Activated T-cell treated with anti-CD3 and anti-CD28 coated beads for 48 hours (primary cell): ENCODE measurements around the gene FMN1.

Experiments
- DNase-seq: peaks from one replicate; pipeline ENCODE4 v3.0.0-alpha.2; 2020; ENCODE audit warnings: low read depth

The FMN1 gene

GRCh38 chr15:32823750-32824149, 370.8 kb downstream of the FMN1 start:
- no peak for DNase-seq

DNA sequence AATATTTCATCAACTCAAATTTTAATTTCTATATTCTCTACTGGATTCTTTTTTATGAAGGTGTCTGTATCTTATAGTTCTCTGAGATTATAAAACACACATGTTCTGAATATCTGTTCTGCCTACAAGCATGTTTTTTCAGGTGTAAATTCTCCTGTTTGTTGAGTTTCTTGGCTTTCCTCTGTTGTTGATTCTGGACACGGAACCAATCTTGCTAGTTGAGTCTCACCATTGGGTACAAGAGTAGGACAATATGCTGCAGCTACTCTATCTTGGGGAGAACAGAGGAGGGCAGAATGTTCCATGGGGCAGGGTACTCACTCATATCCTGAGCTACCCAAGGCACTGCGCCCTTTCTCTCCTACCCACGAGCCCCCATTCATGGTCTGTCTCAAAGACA, 371.8 kb downstream of the FMN1 start:
- no peak for DNase-seq

- no peak for DNase-seq
Measured at GRCh38 chr15:32819448-32819847, 375.1 kb downstream of the FMN1 start.

DNA sequence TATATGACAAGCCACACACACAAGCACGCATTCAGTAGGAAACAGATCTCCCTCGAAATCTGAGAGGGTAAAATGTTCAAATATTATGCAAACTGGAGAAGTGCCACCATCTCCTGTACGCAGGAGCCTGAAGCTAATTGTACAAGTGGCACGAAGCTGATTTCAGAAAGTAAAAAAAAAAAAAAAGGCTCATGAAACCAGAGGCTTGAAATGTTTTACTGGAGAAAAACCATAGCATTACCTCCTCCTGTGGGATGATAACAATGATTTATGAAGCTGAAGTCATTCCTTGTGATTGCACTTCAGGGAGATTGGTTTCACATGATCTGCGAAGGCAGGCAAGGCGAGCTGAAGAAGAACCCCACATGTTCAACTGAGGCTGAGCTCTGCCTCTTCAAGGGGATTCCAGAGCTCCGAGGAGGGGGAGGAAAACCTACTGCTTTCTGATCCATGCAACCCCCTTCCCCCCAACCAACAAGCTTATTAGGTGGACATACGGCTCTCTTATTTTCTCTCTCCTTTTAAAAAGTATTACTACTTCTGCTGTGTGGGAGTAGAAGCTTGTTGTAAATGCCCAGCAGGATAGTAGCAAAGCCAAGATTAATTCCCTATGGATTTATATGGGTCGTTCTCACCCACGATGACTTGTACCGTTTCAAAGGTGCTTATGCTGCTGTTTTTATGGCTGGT, 375.6 kb downstream of the FMN1 start:
- DNase-seq = no peak

GRCh38 chr15:32817577-32817976, 376.9 kb downstream of the FMN1 start:
- DNase-seq = no peak

DNA sequence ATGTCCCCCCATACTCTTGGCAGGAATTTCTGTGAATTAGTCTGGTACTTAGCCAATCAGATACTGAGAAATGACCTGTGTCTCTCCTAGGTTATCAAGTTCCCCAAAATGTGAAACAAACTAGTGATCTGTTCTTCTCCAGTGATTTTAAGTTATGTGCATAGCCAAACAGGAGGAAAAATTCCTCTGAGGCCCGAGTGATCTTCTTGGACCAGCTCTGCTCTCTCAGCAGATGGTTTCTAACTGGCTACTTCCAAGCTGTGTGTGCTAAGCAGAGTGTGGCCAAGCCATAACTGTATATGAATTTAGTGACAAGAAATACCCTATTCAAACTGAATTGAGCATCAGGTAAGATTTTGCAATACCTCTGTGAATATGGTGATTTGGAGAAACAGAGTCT, 387.2 kb downstream of the FMN1 start:
- DNase-seq = no peak

DNA sequence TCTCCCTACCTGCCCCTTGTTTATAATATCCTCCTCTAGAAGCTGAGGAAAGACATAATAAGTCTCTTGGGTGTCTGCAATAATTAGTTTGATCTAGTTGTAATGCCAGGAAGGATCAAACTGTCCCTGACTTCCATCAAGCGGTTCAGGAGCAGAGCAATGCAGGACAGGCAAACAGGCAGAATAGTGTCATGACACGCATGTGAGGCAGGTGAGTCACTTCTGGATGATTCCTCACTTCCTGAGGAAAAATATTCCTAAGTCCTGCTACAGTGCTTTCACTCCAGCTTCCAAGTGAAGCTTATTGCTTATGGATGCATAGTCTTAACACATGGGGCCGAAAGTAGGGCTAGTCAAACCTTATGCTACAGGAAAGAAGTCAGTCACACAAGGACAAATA, 390.9 kb downstream of the FMN1 start:
- no peak for DNase-seq

DNA sequence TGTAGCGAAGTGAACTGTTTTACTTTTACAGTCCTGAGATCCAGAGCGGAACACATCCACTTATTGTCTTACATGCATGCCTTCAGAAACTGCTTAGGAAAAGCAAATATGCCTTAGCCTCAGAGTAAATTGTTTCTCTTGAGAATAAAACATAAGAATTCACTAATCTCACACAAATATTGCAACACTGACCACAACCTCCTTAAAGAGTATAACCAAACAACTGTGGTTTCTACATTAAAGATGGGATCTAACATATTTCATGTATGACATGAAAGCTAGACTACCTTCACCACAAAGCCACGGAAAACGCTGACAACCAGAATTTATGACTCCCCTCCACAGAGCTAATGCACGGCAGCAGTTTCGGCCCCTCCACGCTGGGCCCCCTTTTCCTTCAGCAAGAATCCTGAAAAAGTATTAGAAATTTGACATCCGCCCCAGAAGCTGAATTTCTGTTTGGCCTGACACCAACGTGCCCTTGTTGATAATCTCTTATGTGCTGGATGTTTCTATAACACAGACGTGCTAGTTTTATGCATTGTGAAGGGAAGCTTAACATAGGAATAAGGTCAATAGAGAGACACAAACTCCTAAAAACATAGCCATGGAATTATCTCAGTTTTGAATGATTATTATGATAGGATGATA, 392.1 kb downstream of the FMN1 start:
- peak; percentile 5 for DNase-seq

GRCh38 chr15:32799936-32800535, 394.5 kb downstream of the FMN1 start:
- DNase-seq = no peak

DNA sequence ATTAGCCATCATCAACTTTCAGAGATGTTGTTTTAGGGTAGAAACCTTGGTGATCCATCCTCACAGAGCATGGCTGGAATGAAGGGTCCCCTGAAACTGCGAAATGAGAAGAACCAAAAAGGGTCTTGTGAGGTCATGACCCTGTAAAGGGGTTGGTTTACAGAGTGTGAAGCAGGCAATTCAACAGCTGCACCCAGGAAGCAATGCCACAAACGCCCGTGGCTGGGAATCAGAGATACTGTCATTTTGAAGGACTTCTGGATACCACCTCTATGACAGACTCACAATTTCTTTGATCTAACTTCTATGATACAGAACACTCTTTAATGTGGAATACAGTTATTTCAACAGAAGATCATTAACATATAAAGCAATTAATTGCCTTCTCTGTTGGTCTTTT, 397.7 kb downstream of the FMN1 start:
- no peak for DNase-seq

DNA sequence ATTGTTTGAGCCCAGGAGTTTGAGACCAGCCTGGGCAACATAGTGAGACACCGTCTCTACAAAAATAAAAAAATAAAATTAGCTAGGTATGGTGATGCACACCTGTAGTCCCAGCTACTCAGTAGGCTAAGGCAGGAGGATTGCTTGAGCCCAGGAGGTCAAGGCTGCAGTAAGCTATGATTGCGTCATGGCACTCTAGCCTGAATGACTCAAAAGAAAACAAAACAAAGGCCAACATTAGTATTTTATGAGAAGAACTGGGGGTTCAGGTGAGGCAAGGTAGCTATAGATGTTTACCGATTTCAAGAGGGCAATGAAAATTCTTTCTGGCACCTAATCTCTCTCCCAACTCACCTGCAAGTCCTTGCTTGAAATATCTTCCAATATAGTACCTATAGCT, 399.5 kb downstream of the FMN1 start:
- no peak for DNase-seq

DNA sequence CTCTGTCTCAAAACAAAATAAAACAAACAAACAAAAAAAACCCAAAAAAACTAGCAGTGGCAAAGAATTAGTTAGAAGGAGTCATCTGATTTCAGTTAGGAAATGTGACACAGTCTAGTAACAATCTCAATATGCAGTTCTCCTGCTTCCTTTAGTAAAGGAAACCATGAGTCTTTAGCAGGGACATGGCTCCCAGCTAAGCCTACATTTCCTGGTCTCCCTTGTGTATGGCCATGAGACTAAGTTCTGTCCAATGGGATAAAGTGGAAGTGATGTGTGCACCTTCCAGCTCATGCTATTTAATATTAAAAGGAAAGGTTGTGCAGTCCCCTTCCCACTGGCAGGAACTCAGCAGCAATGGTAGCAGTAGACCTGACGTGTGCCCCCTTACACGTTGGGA, 402.1 kb downstream of the FMN1 start:
- no peak for DNase-seq

DNA sequence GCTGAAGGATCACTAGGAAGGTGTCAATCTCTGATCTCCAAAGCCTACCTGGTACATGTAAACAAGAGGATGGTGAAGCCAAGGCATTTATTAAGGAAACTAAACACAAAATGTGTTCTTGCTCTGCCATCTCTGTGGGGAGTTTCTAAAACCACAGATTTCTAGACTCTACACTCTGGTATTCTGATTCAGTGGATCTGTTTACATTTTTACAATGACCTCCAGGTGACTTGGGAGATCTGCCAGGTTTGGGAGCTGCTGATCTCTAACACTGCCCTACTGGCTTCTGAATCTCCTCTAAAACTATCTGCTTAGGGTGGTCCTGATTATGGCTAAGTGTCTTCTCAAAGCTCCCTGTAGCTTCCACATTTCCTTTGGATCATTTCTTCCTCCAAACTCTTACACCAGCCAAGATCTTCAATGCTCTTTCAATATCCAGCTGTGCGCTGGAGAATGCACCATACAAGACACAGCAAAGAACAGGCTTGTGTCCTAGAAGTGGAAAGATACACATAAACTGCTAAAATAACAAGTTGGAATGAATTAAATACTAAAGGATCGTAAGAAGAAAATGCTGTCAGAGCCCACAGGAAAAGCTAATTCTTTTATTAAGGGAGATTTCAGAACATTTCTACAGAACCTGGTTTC, 404.0 kb downstream of the FMN1 start:
- no peak for DNase-seq

- DNase-seq = no peak
Measured at GRCh38 chr15:32787949-32788348, 406.6 kb downstream of the FMN1 start.

DNA sequence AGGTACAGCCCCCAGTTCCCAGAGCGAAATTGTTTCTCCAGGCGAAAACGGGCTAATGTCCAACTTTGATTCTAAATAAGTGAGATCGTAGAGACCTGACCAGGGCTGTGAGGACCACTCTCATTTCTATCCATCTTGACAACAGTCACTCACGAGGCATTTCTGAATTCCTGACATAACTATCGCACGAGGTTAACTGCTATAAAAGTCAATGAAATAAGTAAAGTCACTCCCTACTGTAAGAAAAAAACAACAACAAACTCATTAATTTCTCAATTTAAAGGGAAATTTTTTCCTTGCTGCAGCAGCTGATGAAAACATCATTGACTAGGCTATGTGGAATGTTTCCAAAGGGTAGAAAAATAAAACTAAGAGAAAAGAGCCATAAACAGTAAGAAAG, 407.6 kb downstream of the FMN1 start:
- no peak for DNase-seq

DNA sequence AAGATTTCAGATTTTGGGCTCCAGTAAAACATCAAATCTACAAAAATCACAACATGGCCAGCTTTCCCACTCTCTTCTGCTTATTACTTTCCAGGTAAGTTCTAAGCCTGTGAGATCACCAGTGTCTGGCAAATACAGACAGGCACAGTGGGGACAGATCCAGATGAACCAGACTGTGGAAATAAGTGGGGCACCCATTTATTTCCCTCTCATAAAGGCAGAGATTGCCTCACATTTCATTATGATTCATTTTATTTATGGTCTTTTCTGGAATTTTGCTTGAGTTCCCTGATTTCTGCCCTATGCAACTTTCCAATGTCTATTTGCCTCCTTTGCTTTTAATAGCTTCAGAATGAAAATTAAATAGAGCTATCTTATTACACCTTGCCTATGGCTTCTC, 409.9 kb downstream of the FMN1 start:
- no peak for DNase-seq

DNA sequence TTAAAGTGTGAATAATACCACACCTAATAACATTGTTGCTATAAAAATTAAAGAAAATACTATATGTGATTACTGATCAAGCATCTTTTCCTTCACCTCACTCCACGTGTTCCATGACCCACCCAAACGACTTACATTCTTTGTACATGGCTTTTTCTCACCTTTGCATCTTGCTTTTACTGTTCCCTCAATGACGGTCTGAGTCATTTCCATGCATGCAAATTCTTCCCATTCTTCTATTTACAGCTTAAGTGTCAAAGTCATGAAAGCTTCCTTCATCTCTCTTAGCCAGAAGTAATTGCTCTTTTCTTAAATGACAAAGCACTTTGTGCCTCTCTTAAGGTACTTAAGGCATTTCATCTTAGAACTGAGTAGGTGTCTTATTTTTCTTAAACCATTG, 412.7 kb downstream of the FMN1 start:
- no peak for DNase-seq

GRCh38 chr15:32778391-32779176, 415.9 kb downstream of the FMN1 start:
- DNase-seq = no peak

GRCh38 chr15:32775103-32775502, 419.4 kb downstream of the FMN1 start:
- DNase-seq = no peak

DNA sequence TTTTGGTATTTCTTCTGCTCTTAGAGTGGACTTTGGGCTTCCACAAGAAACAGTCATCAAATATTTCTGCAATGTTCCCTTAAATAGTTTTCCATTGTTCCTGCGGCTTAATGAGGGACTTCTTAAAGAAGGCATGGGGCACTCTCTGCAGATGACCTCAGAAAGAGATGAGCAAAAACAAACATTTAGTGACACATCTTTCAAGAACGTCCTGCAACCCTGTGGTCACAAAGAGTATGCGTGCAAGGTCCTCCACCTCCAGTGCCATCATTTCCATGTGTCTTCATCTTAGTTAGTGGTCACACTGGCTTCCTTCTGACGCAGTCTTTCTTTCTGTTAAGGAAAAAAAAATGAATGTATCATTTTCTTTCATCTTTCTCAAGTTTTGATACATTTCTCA, 420.5 kb downstream of the FMN1 start:
- no peak for DNase-seq

DNA sequence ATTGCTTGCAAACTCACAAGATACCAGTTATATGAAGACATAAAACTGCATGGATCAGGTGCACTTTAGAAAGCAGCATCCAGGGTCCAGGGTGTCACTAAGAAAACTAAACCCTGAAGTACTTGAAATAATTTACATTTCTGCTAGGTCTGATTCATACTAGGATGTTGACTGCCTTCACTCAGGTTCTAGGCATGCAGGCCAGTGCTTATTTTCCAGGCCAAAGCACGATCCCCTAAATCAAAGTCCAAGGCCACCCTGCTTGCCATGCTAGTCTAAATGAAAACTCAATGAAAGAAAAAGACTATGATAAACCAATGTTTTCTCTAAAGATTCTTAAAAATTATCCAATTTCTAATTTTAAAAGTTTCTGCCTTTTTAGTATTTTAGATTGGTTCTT, 427.3 kb downstream of the FMN1 start:
- no peak for DNase-seq

DNA sequence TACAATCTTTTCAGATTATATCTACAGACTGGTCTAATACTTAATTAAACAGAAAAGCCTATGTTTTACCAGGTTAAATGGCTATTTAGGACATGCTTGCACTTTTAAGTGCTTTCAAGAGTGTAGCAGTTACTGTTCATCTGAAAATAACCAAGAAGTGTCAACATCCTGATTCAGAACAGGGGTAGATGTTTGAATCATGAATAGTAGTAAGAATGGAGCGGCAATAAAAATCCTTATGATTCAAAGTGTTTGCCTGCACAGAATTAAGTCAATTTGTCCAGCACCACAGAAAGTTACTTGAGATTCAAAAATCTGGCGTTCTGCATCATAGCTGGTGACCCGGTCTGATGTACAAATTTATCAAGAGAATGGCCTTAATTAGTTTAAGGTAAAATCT, 428.4 kb downstream of the FMN1 start:
- DNase-seq = no peak
